SK-MEL-5 (cell line): ENCODE results near the gene UTP4. TPM values are rescaled to one million over a fixed set of nuclear protein-coding genes. Genes with fewer than 3 reads are reported as not detected.

Experiments used
- DNase-seq: peaks from one replicate; pipeline ENCODE4 v3.0.0-alpha.2; 2016; ENCODE audit warnings: low read depth, low spot score
- in situ Hi-C: cut with HindIII; loops from 2 replicates; pipeline ENCODE4 v1.10.0; 2016; ENCODE audit warnings: low sequenced_read_pairs, high pct_unique_total_duplicates, low pct_unique_long_range_greater_than_20kb
- polyA plus RNA-seq, 2 experiments: library from polyadenylated mRNA; depleted of rRNA; stranded (reverse); fragments of >200 nt; gene quantifications; 2 replicates each; pipeline ENCODE4 v1.2.3, GENCODE V29; 2015
- total RNA-seq: library from RNA; depleted of rRNA; stranded (reverse); fragments of >200 nt; shearing (Covaris generic); gene quantifications from 2 replicates; pipeline ENCODE4 v1.2.3, GENCODE V29; 2014; rRNA removed

Gene UTP4
- 24.7 and 26.6 TPM in 2 replicates for total RNA-seq
- 54.4 and 56.5 TPM in 2 replicates for polyA plus RNA-seq (2015; cell fraction: cytosol; rRNA removed)
- polyA plus RNA-seq (2015; cell fraction: nucleus; rRNA removed): 72.5 and 91.4 TPM in 2 replicates

GRCh38 chr16:69132424-69133252 is at the start of gene UTP4, which contains the start of gene CHTF8:
UTP4 (plus strand) TSS chr16:69132649; CDS start chr16:69133460, 811 bp downstream.
CHTF8 (minus strand) TSS chr16:69132588; CDS start chr16:69121458, 11,130 bp downstream.
- in situ Hi-C loops: no loop called here
- DNase-seq: peak; percentile 79

- in situ Hi-C loops: no loop called here
Observed at GRCh38 chr16:69083306-69083941, 49.0 kb upstream of the UTP4 start.

GRCh38 chr16:69084289-69084688 is 48.2 kb upstream of the UTP4 start:
- no peak for DNase-seq
- in situ Hi-C loops: no loop called here

More at GRCh38 chr16:69083306-69083941, 49.0 kb upstream of the UTP4 start:
- no peak for DNase-seq

GRCh38 chr16:69085032-69085695 is 47.3 kb upstream of the UTP4 start:
- DNase-seq: no peak
- in situ Hi-C loops: no loop called here

- in situ Hi-C loops: no loop called here
- DNase-seq: no peak
Observed at GRCh38 chr16:69087161-69087581, 45.3 kb upstream of the UTP4 start.

GRCh38 chr16:69088684-69089083 is 43.8 kb upstream of the UTP4 start:
- in situ Hi-C loops: no loop called here
- DNase-seq: no peak

GRCh38 chr16:69089091-69089910 is 43.1 kb upstream of the UTP4 start:
- DNase-seq: no peak
- in situ Hi-C loops: no loop called here

- no peak for DNase-seq
- in situ Hi-C loops: no loop called here
Observed at GRCh38 chr16:69093974-69094373, 38.5 kb upstream of the UTP4 start.

- DNase-seq: no peak
- in situ Hi-C loops: no loop called here
Observed at GRCh38 chr16:69094501-69094900, 37.9 kb upstream of the UTP4 start.

GRCh38 chr16:69095193-69095592 is 37.3 kb upstream of the UTP4 start:
- in situ Hi-C loops: no loop called here
- no peak for DNase-seq

GRCh38 chr16:69100071-69100691 is 32.3 kb upstream of the UTP4 start:
- DNase-seq: no peak
- in situ Hi-C loops: no loop called here

- peak; percentile 50 for DNase-seq
- in situ Hi-C loops: no loop called here
Observed at GRCh38 chr16:69105501-69106361, 26.7 kb upstream of the UTP4 start, which contains the start of gene HAS3. HAS3 (plus strand) TSS chr16:69105653; CDS start chr16:69109396, 3,743 bp downstream.

GRCh38 chr16:69106491-69107315 is 25.7 kb upstream of the UTP4 start:
- in situ Hi-C loops: no loop called here
- DNase-seq: no peak

GRCh38 chr16:69107316-69107962 is 25.0 kb upstream of the UTP4 start:
- in situ Hi-C loops: no loop called here
- no peak for DNase-seq
